ENCODE measurements around the gene TIGD3.

The TIGD3 gene

GRCh38 chr11:65390099-65390941 lies 35.8 kb downstream of the TIGD3 start:
- no peak for DNase-seq (ENCODE audit: low spot score)

DNA sequence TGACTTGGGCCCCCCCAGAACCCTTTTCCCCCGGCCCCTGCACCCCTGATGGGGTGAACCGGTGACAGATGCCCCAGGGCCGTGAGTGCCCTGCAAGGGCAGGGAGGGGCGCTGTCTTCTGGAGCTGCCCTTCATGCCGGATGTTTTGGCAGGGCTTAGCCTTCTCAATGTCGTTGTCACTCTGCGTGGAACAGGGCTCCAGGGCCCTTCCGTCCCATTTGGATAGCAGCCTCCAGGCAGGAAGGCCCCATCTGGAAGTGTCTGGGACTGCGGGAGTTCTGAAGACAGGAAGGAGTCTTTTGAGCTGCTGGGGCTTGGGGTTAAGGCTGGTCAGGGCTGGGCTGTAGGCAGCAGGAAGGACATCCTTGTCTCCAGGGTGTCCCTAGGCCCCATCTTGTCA lies 36.4 kb downstream of the TIGD3 start:
- no peak for DNase-seq (ENCODE audit: low spot score)

- DNase-seq (ENCODE audit: low spot score): no peak
Measured at GRCh38 chr11:65392186-65392829, 37.8 kb downstream of the TIGD3 start.

DNA sequence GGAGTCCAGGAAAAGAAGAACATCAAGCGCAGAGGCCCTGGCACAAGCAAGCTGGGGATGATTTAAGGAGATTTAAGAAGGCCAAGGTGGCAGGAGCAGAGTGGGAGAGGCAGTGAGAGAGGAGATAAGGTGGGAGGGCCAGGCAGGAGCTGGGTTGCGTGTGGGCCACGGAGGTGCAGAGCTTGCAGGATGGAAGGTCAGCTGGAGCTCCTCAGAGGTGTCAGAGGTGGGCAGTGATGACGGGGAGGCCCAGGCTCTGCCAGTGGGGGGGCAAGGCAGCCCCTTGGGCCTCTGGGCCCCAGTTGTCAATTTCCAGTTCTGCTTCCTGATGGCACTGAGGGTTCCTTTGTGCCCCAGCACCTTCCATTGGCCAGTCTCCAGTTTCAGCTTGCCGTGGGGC lies 38.3 kb downstream of the TIGD3 start:
- DNase-seq (ENCODE audit: low spot score): no peak

GRCh38 chr11:65393513-65394079 lies 39.0 kb downstream of the TIGD3 start:
- no peak for DNase-seq (ENCODE audit: low spot score)

DNA sequence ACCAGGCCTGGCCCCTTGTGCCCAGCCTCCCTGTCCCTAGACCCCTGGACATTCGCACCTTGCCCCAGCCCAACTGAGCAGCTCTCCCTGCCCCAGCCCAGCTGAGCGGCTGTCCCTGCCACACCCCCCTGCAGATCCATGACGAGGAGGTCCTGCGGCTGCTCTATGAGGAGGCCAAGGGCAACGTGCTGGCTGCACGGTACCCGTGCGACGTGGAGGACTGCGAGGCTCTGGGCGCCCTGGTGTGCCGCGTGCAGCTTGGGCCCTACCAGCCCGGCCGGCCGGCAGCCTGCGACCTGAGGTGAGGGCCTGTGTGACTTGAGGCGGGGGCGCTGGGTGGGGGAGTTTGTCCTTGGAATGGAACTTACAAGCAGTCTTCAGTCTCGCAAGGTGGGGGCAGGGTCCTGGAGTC lies 39.6 kb downstream of the TIGD3 start:
- no peak for DNase-seq (ENCODE audit: low spot score)

- DNase-seq (ENCODE audit: low spot score): no peak
Measured at GRCh38 chr11:65395961-65396530, 41.5 kb downstream of the TIGD3 start.

- no peak for DNase-seq (ENCODE audit: low spot score)
Measured at GRCh38 chr11:65396769-65397745, 42.5 kb downstream of the TIGD3 start.

- no peak for DNase-seq (ENCODE audit: low spot score)
Measured at GRCh38 chr11:65398362-65398910, 43.9 kb downstream of the TIGD3 start.

DNA sequence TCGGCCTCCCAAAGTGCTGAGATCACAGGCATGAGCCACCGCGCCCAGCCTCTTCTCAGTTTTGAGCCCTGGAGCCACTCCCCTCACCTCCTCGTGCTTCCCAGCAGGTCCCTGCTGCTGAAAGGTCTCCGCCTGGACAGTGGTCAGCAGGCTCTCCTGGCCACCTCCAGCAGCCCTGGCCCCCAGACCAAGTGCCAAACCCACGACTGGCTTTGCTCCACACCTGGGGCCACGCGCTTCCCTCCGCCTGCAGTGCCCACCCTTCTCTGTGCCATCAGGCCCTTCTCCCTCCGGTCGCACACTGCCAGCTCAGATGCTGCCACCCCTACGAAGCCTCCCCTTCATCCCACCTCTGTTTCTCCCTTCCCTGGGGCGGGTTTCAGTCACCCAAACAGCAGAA lies 44.7 kb downstream of the TIGD3 start:
- no peak for DNase-seq (ENCODE audit: low spot score)

DNA sequence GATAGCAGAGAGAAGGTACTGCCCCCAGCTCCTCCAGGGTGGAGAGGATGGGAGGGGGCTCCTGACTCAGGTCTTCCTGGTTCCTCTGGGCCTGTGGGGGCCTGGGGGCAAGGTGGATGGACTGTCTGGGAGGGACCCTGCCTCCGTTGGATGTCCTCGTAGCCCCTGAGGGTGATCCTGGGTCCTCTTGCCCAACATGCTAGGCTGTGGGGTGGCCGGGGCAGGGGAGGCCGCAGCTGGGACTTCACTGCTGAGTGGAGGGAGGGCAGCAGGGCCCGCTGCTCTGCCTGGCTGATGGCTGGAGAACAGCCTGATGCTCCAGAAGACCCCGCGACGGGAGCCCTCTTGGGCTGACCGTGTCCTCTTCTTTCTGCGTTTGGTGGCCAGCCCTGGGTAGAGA lies 45.3 kb downstream of the TIGD3 start:
- DNase-seq (ENCODE audit: low spot score): no peak

GRCh38 chr11:65400307-65401072 lies 45.9 kb downstream of the TIGD3 start:
- DNase-seq (ENCODE audit: low spot score): no peak

- no peak for DNase-seq (ENCODE audit: low spot score)
Measured at GRCh38 chr11:65401073-65401802, 46.7 kb downstream of the TIGD3 start.

GRCh38 chr11:65401803-65402248 lies 47.3 kb downstream of the TIGD3 start:
- DNase-seq (ENCODE audit: low spot score): no peak

- no peak for DNase-seq (ENCODE audit: low spot score)
Measured at GRCh38 chr11:65402790-65403189, 48.2 kb downstream of the TIGD3 start.

GRCh38 chr11:65403607-65404121 lies 49.1 kb downstream of the TIGD3 start:
- DNase-seq (ENCODE audit: low spot score): no peak

- DNase-seq (ENCODE audit: low spot score): no peak
Measured at GRCh38 chr11:65404210-65404609, 49.7 kb downstream of the TIGD3 start.

DNA sequence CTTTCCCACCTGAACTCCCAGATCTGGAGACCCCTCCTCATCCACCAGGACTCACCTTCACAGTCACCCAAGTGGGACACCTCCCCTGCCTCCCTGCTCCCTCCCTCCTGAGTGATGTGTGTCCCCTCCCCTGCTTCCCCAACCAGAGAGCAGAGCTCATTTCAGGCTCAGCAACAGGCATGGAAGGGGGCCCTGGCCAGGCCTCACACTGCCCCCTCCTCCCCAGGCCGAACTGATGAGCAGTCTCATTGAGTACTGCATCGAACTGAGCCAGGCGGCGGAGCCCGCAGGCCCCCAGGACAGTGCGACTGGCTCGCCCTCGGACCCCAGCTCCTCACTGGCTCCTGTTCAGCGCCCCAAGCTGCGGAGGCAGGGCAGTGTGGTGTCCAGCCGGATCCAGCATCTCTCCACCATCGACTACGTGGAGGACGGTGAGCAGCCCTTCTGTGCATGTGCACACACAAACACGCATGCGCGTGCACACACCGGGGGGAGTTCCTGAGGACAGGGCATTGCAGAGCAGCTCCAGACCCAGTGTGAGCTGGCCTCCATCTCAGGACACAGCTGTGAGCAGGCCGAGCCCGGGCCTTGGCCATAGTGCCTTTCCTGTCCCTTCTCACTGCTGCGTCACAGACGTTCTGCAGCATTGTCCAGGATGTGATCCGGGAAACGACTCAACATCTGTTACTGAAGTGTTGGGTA lies 50.2 kb downstream of the TIGD3 start:
- DNase-seq (ENCODE audit: low spot score): no peak
